GM19452 (cell line): ENCODE measurements around the gene TECTA.

Experiments used
- ATAC-seq: cut with Tn5 transposase; IDR thresholded peaks from one replicate; pipeline ENCODE4 v1.9.1; 2021; ENCODE audit not compliant: unreplicated experiment

The TECTA gene

GRCh38 chr11:121123496-121124069, 22.5 kb downstream of the TECTA start:
- no peak for ATAC-seq

GRCh38 chr11:121127809-121128208, 26.8 kb downstream of the TECTA start:
- no peak for ATAC-seq

- no peak for ATAC-seq
These were observed 28.6 kb downstream of the TECTA start for GRCh38 chr11:121129362-121130340.

GRCh38 chr11:121131656-121132055, 30.6 kb downstream of the TECTA start:
- no peak for ATAC-seq

- no peak for ATAC-seq
These were observed 31.4 kb downstream of the TECTA start for GRCh38 chr11:121132211-121132976.

- no peak for ATAC-seq
These were observed 33.8 kb downstream of the TECTA start for GRCh38 chr11:121134741-121135312.

GRCh38 chr11:121137005-121137404, 36.0 kb downstream of the TECTA start:
- no peak for ATAC-seq

- no peak for ATAC-seq
These were observed 37.2 kb downstream of the TECTA start for GRCh38 chr11:121138259-121138658.

GRCh38 chr11:121140369-121140768, 39.3 kb downstream of the TECTA start:
- no peak for ATAC-seq

GRCh38 chr11:121141066-121141465, 40.0 kb downstream of the TECTA start:
- ATAC-seq = no peak

GRCh38 chr11:121143921-121144320, 42.9 kb downstream of the TECTA start:
- no peak for ATAC-seq

GRCh38 chr11:121144723-121145122, 43.7 kb downstream of the TECTA start:
- ATAC-seq = no peak

GRCh38 chr11:121145826-121146225, 44.8 kb downstream of the TECTA start:
- no peak for ATAC-seq

GRCh38 chr11:121149116-121149515, 48.1 kb downstream of the TECTA start:
- ATAC-seq = no peak

- no peak for ATAC-seq
These were observed 50.2 kb downstream of the TECTA start for GRCh38 chr11:121151207-121151688.

GRCh38 chr11:121152764-121153163, 51.7 kb downstream of the TECTA start:
- no peak for ATAC-seq

GRCh38 chr11:121153472-121153871, 52.4 kb downstream of the TECTA start:
- ATAC-seq = no peak

- ATAC-seq = no peak
These were observed 53.7 kb downstream of the TECTA start for GRCh38 chr11:121154486-121155314.

GRCh38 chr11:121157756-121158155, 56.7 kb downstream of the TECTA start:
- no peak for ATAC-seq

GRCh38 chr11:121159741-121160140, 58.7 kb downstream of the TECTA start:
- ATAC-seq = no peak
